ENCODE results near the gene ABHD4. TPM values are rescaled to one million over a fixed set of nuclear protein-coding genes. Genes with fewer than 3 reads are reported as not detected.

The ABHD4 gene
- total RNA-seq, 2 experiments from 2014 or later = 16.7 to 20.7 TPM

GRCh38 chr14:22658946-22659345 lies 60.8 kb downstream of the ABHD4 start:
- H3K27ac Mint-ChIP-seq = no peak overlapping the region
- ChIA-PET POLR2A (no interaction called here), CTCF (interaction anchor here (0.9 to 2.0 kb wide), 9 partner anchors 31 to 241 kb away, joined by 3 to 9 read pairs (median 3); partner anchors contain the start of gene OXA1L)
- H3K4me3 Mint-ChIP-seq = no peak overlapping the region
- H3K36me3 Mint-ChIP-seq (ENCODE audit: low read depth) = no peaks in the 10 kb centered on the region
- no peaks in the 10 kb centered on the region for H3K9me3 Mint-ChIP-seq
- no peaks in the 10 kb centered on the region for H3K4me1 Mint-ChIP-seq
- H3K27me3 Mint-ChIP-seq = no peaks in the 10 kb centered on the region
- no peak for DNase-seq

GRCh38 chr14:22660654-22661053 lies 62.6 kb downstream of the ABHD4 start:
- H3K27me3 Mint-ChIP-seq = no peaks in the 10 kb centered on the region
- no peak overlapping the region for H3K27ac Mint-ChIP-seq
- DNase-seq = no peak
- CTCF ChIA-PET = interaction anchor here (0.8 to 1.1 kb wide), 2 partner anchors 71 to 90 kb away, joined by 3 to 5 read pairs; partner anchors contain the start of gene DAD1
- H3K4me1 Mint-ChIP-seq = no peaks in the 10 kb centered on the region
- no peaks in the 10 kb centered on the region for H3K36me3 Mint-ChIP-seq (ENCODE audit: low read depth)
- no peaks in the 10 kb centered on the region for H3K9me3 Mint-ChIP-seq
- H3K4me3 Mint-ChIP-seq = no peak overlapping the region
- POLR2A ChIA-PET = interaction anchor here (1.2 kb wide), 1 partner anchor 106 kb away, joined by 3 read pairs; the partner anchor contains the start of gene OXA1L

Other genes starting within 250 kb of the ABHD4 start
- 100 to 1,000 TPM; 160 to 167 TPM for gene DAD1, start 9.1 kb upstream of the ABHD4 start, total RNA-seq
- not detected for gene OR6J1, start 46.1 kb downstream of the ABHD4 start, total RNA-seq
- 100 to 1,000 TPM; 118 to 122 TPM for gene OXA1L, start 168.4 kb downstream of the ABHD4 start, total RNA-seq
- under 1 TPM; 0.38 to 0.60 TPM for gene SLC7A7, start 217.1 kb downstream of the ABHD4 start, total RNA-seq
- gene MRPL52, start 231.6 kb downstream of the ABHD4 start, total RNA-seq = 100 to 1,000 TPM; 108 to 119 TPM
- 1 to 10 TPM; 1.9 to 2.9 TPM for gene MMP14, start 238.3 kb downstream of the ABHD4 start, total RNA-seq